Measurements from ENCODE around the gene SH2B3. TPM values are rescaled to one million over a fixed set of nuclear protein-coding genes. Genes with fewer than 3 reads are reported as not detected.

The SH2B3 gene
- total and polyA plus RNA-seq, 2 donors (not counting 1 experiment from before 2014, with no cell fraction given): 21.9 to 69.4 TPM

GRCh38 chr12:111446631-111447570 is 41.2 kb downstream of the SH2B3 start:
- POLR2A ChIA-PET: interaction anchor here (1.1 kb wide), 1 partner anchor 43 kb away, joined by 4 read pairs; no protein-coding TSS in a partner anchor
- WGBS (ENCODE audit: insufficient coverage): 94% methylated on average over 14 of the region's 20 CpGs
- no peaks in the 10 kb centered on the region for H3K27me3 ChIP-seq (replicated peaks in 1 of 4; ENCODE audit: control extremely low read depth in 1 of 4, control insufficient read depth in 3 of 4, insufficient read depth in 4 of 4, low read length in 3 of 4)
- Mint-ChIP-seq H3K27ac (peak overlapping the region; percentile 66), H3K4me3 (no peak overlapping the region), H3K4me1 (peaks cover 74% of the 10 kb centered on the region), H3K9me3 (ENCODE audit: insufficient read depth) (no peaks in the 10 kb centered on the region), H3K27me3 (no peaks in the 10 kb centered on the region)
- intact Hi-C loops (cut with micrococcal nuclease): no loop called here
- peaks cover 35 to 72% of the 10 kb centered on the region in 2 donors for H3K4me1 ChIP-seq (ENCODE audit: control insufficient read depth in 2 of 2, insufficient read depth in 2 of 2, low read length in 2 of 2)
- no peaks in the 10 kb centered on the region for H3K9me3 ChIP-seq (ENCODE audit: control extremely low read depth in 1 of 3, control insufficient read depth in 2 of 3, insufficient read depth in 1 of 3, low read length in 2 of 3)
- peaks cover 50% of the 10 kb centered on the region for H4K20me1 ChIP-seq (ENCODE audit: control insufficient read depth, insufficient read depth, low read length, poor library complexity, severe bottlenecking)
- CTCF ChIA-PET: interaction anchor here (5.3 to 42.0 kb wide), 2 partner anchors 12 to 44 kb away, joined by 62 to 1472 read pairs; partner anchors contain the start of gene SH2B3
- no peak overlapping the region for H3K9ac ChIP-seq (ENCODE audit: low read length)
- H3K79me2 ChIP-seq (ENCODE audit: control insufficient read depth, insufficient read depth, low read length): peaks cover 62% of the 10 kb centered on the region
- peaks cover 0 to 59% of the 10 kb centered on the region in 2 experiments for H3K36me3 ChIP-seq (replicated peaks in 1 of 2; ENCODE audit: control extremely low read depth in 1 of 2, control insufficient read depth in 1 of 2, extremely low read depth in 1 of 2, insufficient read depth in 2 of 2, low read length in 1 of 2)
- H3K4me2 ChIP-seq (replicated peaks; ENCODE audit: low read depth, low read length, poor library complexity, severe bottlenecking): no peak overlapping the region
- H3K27ac ChIP-seq (ENCODE audit: low read length in 2 of 2): peak overlapping the region in 1 of 2 donors; percentile 89
- H3K4me3 ChIP-seq (ENCODE audit: control extremely low read depth in 1 of 5, extremely low read depth in 1 of 5, insufficient read depth in 1 of 5, low read depth in 2 of 5, low read length in 4 of 5): no peak overlapping the region
- ATAC-seq (ENCODE audit: low read depth) (no peak), DNase-seq (peak; percentile 15)
- no peak overlapping the region for H2AFZ ChIP-seq (ENCODE audit: insufficient read depth, low read depth, low read length, poor library complexity, severe bottlenecking)
- TF ChIP-seq CTCF (IDR thresholded peaks at IDR 0.05): no peak
- no peak for TF ChIP-seq EZH2 (IDR thresholded peaks at IDR 0.05; ENCODE audit: borderline replicate concordance, insufficient read depth, low read depth, low read length, poor library complexity, severe bottlenecking)
